Erythroblast (primary cell): Measurements from ENCODE around the gene SLCO2B1.

Source experiments
- DNase-seq, 2 experiments: peaks; one replicate each; lab custom pipeline; 2025; lab: John Stamatoyannopoulos, UW
- GATA1 ChIP-seq: IDR thresholded peaks from 2 replicates; pipeline ENCODE4 v1.6.1; 2011; ENCODE audit warnings: low read depth, mild to moderate bottlenecking, control low read depth, low read length, moderate library complexity
- POLR2A ChIP-seq: IDR thresholded peaks from 2 replicates; pipeline ENCODE4 v1.6.1; 2011; ENCODE audit warnings: mild to moderate bottlenecking, low read length

The SLCO2B1 gene

GRCh38 chr11:75199412-75199955 lies 48.6 kb downstream of the SLCO2B1 start:
- TF ChIP-seq GATA1 (no peak), POLR2A (no peak)

GRCh38 chr11:75200051-75200450 lies 49.1 kb downstream of the SLCO2B1 start:
- TF ChIP-seq GATA1, result no peak
- no peak for TF ChIP-seq POLR2A

More at GRCh38 chr11:75199412-75199955, 48.6 kb downstream of the SLCO2B1 start:
- no peak for DNase-seq

GRCh38 chr11:75200531-75200930 lies 49.6 kb downstream of the SLCO2B1 start:
- TF ChIP-seq GATA1, result no peak
- no peak for DNase-seq

More at GRCh38 chr11:75200051-75200450, 49.1 kb downstream of the SLCO2B1 start:
- no peak for DNase-seq

- TF ChIP-seq POLR2A (no peak), GATA1 (no peak)
- no peak for DNase-seq
These were observed 50.9 kb downstream of the SLCO2B1 start for GRCh38 chr11:75201771-75202170.

GRCh38 chr11:75202195-75202594 lies 51.3 kb downstream of the SLCO2B1 start:
- TF ChIP-seq GATA1 (no peak), POLR2A (no peak)
- no peak for DNase-seq

- DNase-seq, result no peak
- no peak for TF ChIP-seq GATA1
- no peak for TF ChIP-seq POLR2A
These were observed 52.2 kb downstream of the SLCO2B1 start for GRCh38 chr11:75203138-75203537.

- no peak for DNase-seq
- TF ChIP-seq POLR2A, result no peak
- no peak for TF ChIP-seq GATA1
These were observed 52.7 kb downstream of the SLCO2B1 start for GRCh38 chr11:75203641-75204011.

GRCh38 chr11:75204012-75204674 lies 53.2 kb downstream of the SLCO2B1 start:
- no peak for DNase-seq
- TF ChIP-seq POLR2A (no peak), GATA1 (no peak)

GRCh38 chr11:75204685-75205563 lies 54.0 kb downstream of the SLCO2B1 start:
- TF ChIP-seq POLR2A (no peak), GATA1 (no peak)
- DNase-seq, result peak; percentile 78 to 90

- no peak for DNase-seq
- TF ChIP-seq POLR2A, result no peak
- TF ChIP-seq GATA1, result no peak
These were observed 54.7 kb downstream of the SLCO2B1 start for GRCh38 chr11:75205564-75206020.

- TF ChIP-seq GATA1, result no peak
- no peak for TF ChIP-seq POLR2A
- DNase-seq, result peak; percentile 11 to 30
These were observed 57.5 kb downstream of the SLCO2B1 start for GRCh38 chr11:75208446-75208845.

GRCh38 chr11:75212411-75212810 lies 61.5 kb downstream of the SLCO2B1 start:
- DNase-seq, result no peak
- no peak for TF ChIP-seq GATA1
- no peak for TF ChIP-seq POLR2A

GRCh38 chr11:75214411-75214821 lies 63.5 kb downstream of the SLCO2B1 start:
- TF ChIP-seq POLR2A, result no peak
- no peak for TF ChIP-seq GATA1
- peak; percentile 83 to 87 for DNase-seq

- TF ChIP-seq POLR2A (no peak), GATA1 (no peak)
- no peak for DNase-seq
These were observed 63.9 kb downstream of the SLCO2B1 start for GRCh38 chr11:75214843-75215242.
